ENCODE data around the gene PCCA.

- TF ChIP-seq GATA2 (IDR thresholded peaks at IDR 0.05; ENCODE audit: low read depth, low read length): no peak
- TF ChIP-seq GATA3 (IDR thresholded peaks at IDR 0.05; ENCODE audit: low read depth, low read length): no peak
Observed at GRCh38 chr13:100565286-100565685, 476.4 kb downstream of the PCCA start.

Data from SH-SY5Y (cell line).